Right ventricle myocardium inferior (tissue), 1 donor: Measurements from ENCODE around the gene ODAD4. TPM values are rescaled to one million over a fixed set of nuclear protein-coding genes. Genes with fewer than 3 reads are reported as not detected.

Source experiments
- total RNA-seq: library from RNA; stranded (reverse); fragmentation: NEBNext Ultra II Directional; extraction: Animal tissue kit (Norgen Biotek cat#: 25700); gene quantifications from one replicate; pipeline ENCODE4 v1.2.1, GENCODE V29; 2021
- donor health status: DM: no; HTN: yes; CAD: no; lungs with severe emphysema.

The ODAD4 gene
- total RNA-seq, 1 donor from 2014 or later, result 0.76 TPM

Other genes with a start within 250 kb of the ODAD4 start
- gene EIF1, start 241.7 kb upstream of the ODAD4 start, total RNA-seq, result 1,166 TPM
- gene GAST, start 218.3 kb upstream of the ODAD4 start, total RNA-seq, result not detected
- gene HAP1, start 196.0 kb upstream of the ODAD4 start, total RNA-seq, result 0.14 TPM
- gene JUP, start 143.9 kb upstream of the ODAD4 start, total RNA-seq, result 192 TPM
- gene P3H4, start 118.7 kb upstream of the ODAD4 start, total RNA-seq, result 7.8 TPM
- 11.7 TPM for gene FKBP10, start 117.6 kb upstream of the ODAD4 start, total RNA-seq
- gene NT5C3B, start 94.4 kb upstream of the ODAD4 start, total RNA-seq, result 18.1 TPM
- gene KLHL10, start 92.8 kb upstream of the ODAD4 start, total RNA-seq, result not detected
- 3.7 TPM for gene KLHL11, start 65.2 kb upstream of the ODAD4 start, total RNA-seq
- 32.3 TPM for gene ACLY, start 11.7 kb upstream of the ODAD4 start, total RNA-seq
- 28.2 TPM for gene CNP, start 36.2 kb downstream of the ODAD4 start, total RNA-seq
- gene DNAJC7, start 86.8 kb downstream of the ODAD4 start, total RNA-seq, result 79.0 TPM
- gene NKIRAS2, start 89.5 kb downstream of the ODAD4 start, total RNA-seq, result 47.1 TPM
- 0.73 TPM for gene C17orf113, start 120.0 kb downstream of the ODAD4 start, total RNA-seq
- gene ZNF385C, start 167.9 kb downstream of the ODAD4 start, total RNA-seq, result 0.11 TPM
- gene DHX58, start 182.1 kb downstream of the ODAD4 start, total RNA-seq, result 5.0 TPM
- gene KAT2A, start 190.8 kb downstream of the ODAD4 start, total RNA-seq, result 22.0 TPM
- gene HSPB9, start 192.2 kb downstream of the ODAD4 start, total RNA-seq, result 0.11 TPM
- 45.6 TPM for gene RAB5C, start 224.4 kb downstream of the ODAD4 start, total RNA-seq